Measurements from ENCODE around the gene METTL24. TPM values are rescaled to one million over a fixed set of nuclear protein-coding genes. Genes with fewer than 3 reads are reported as not detected.

METTL24 gene
- total RNA-seq, 1 donor from 2014 or later, result 1.5 TPM

GRCh38 chr6:110369066-110369465, 10.9 kb upstream of the METTL24 start:
- DNase-seq, result no peak
- Mint-ChIP-seq H3K4me3 (ENCODE audit: unreplicated experiment) (no peak overlapping the region), H3K36me3 (ENCODE audit: unreplicated experiment) (no peaks in the 10 kb centered on the region), H3K9me3 (ENCODE audit: unreplicated experiment) (no peaks in the 10 kb centered on the region), H3K4me1 (ENCODE audit: low read depth, unreplicated experiment) (peaks cover 4% of the 10 kb centered on the region), H3K27me3 (ENCODE audit: unreplicated experiment) (no peaks in the 10 kb centered on the region), H3K27ac (ENCODE audit: unreplicated experiment) (no peak overlapping the region)
- no peak for TF ChIP-seq CTCF (IDR thresholded peaks at IDR 0.05; ENCODE audit: partially characterized antibody, unreplicated experiment)

GRCh38 chr6:110368284-110368683, 10.1 kb upstream of the METTL24 start:
- H3K27me3 Mint-ChIP-seq (ENCODE audit: unreplicated experiment), result no peaks in the 10 kb centered on the region
- no peak for DNase-seq
- TF ChIP-seq CTCF (IDR thresholded peaks at IDR 0.05; ENCODE audit: partially characterized antibody, unreplicated experiment), result no peak
- H3K36me3 Mint-ChIP-seq (ENCODE audit: unreplicated experiment), result no peaks in the 10 kb centered on the region
- no peak overlapping the region for H3K4me3 Mint-ChIP-seq (ENCODE audit: unreplicated experiment)
- H3K4me1 Mint-ChIP-seq (ENCODE audit: low read depth, unreplicated experiment), result peaks cover 4% of the 10 kb centered on the region
- H3K9me3 Mint-ChIP-seq (ENCODE audit: unreplicated experiment), result no peaks in the 10 kb centered on the region
- H3K27ac Mint-ChIP-seq (ENCODE audit: unreplicated experiment), result no peak overlapping the region

- Mint-ChIP-seq H3K27me3 (ENCODE audit: unreplicated experiment) (no peaks in the 10 kb centered on the region), H3K4me3 (ENCODE audit: unreplicated experiment) (no peak overlapping the region), H3K4me1 (ENCODE audit: low read depth, unreplicated experiment) (peaks cover 4% of the 10 kb centered on the region), H3K27ac (ENCODE audit: unreplicated experiment) (no peak overlapping the region), H3K36me3 (ENCODE audit: unreplicated experiment) (no peaks in the 10 kb centered on the region), H3K9me3 (ENCODE audit: unreplicated experiment) (no peaks in the 10 kb centered on the region)
- no peak for DNase-seq
- no peak for TF ChIP-seq CTCF (IDR thresholded peaks at IDR 0.05; ENCODE audit: partially characterized antibody, unreplicated experiment)
These were observed 9.7 kb upstream of the METTL24 start for GRCh38 chr6:110367825-110368224.

- H3K4me1 Mint-ChIP-seq (ENCODE audit: low read depth, unreplicated experiment), result peaks cover 4% of the 10 kb centered on the region
- no peaks in the 10 kb centered on the region for H3K27me3 Mint-ChIP-seq (ENCODE audit: unreplicated experiment)
- H3K27ac Mint-ChIP-seq (ENCODE audit: unreplicated experiment), result no peak overlapping the region
- no peaks in the 10 kb centered on the region for H3K9me3 Mint-ChIP-seq (ENCODE audit: unreplicated experiment)
- TF ChIP-seq CTCF (IDR thresholded peaks at IDR 0.05; ENCODE audit: partially characterized antibody, unreplicated experiment), result no peak
- peaks cover 6% of the 10 kb centered on the region for H3K36me3 Mint-ChIP-seq (ENCODE audit: unreplicated experiment)
- no peak overlapping the region for H3K4me3 Mint-ChIP-seq (ENCODE audit: unreplicated experiment)
- DNase-seq, result no peak
These were observed 8.8 kb upstream of the METTL24 start for GRCh38 chr6:110366975-110367374.

GRCh38 chr6:110366256-110366655, 8.1 kb upstream of the METTL24 start:
- Mint-ChIP-seq H3K4me1 (ENCODE audit: low read depth, unreplicated experiment) (peaks cover 4% of the 10 kb centered on the region), H3K36me3 (ENCODE audit: unreplicated experiment) (peaks cover 11% of the 10 kb centered on the region), H3K27me3 (ENCODE audit: unreplicated experiment) (no peaks in the 10 kb centered on the region), H3K4me3 (ENCODE audit: unreplicated experiment) (no peak overlapping the region), H3K9me3 (ENCODE audit: unreplicated experiment) (no peaks in the 10 kb centered on the region), H3K27ac (ENCODE audit: unreplicated experiment) (no peak overlapping the region)
- TF ChIP-seq CTCF (IDR thresholded peaks at IDR 0.05; ENCODE audit: partially characterized antibody, unreplicated experiment), result no peak
- no peak for DNase-seq
